Colonic mucosa (tissue), 4 donors: ENCODE measurements around the gene ZNF12. TPM values are rescaled to one million over a fixed set of nuclear protein-coding genes. Genes with fewer than 3 reads are reported as not detected.
"Not testable (repeated sequence)": the region's sequence is repeated elsewhere in the genome, so short reads cannot be mapped to it uniquely, and the experiment has no call there.

Source experiments
- DNase-seq: peaks from one replicate; pipeline ENCODE4 v3.0.0-alpha.2; 2020
- H3K27ac ChIP-seq: fragments of 200-600 bp; one replicate; pipeline ENCODE4 v1.8.0; 2021
- H3K27me3 ChIP-seq: fragments of 200-600 bp; one replicate; pipeline ENCODE4 v1.8.0; 2021
- H3K36me3 ChIP-seq: fragments of 200-600 bp; one replicate; pipeline ENCODE4 v1.8.0; 2021
- H3K4me1 ChIP-seq: fragments of 200-600 bp; one replicate; pipeline ENCODE4 v1.8.0; 2021; ENCODE audit warnings: mild to moderate bottlenecking
- H3K4me3 ChIP-seq: fragments of 200-600 bp; one replicate; pipeline ENCODE4 v1.8.0; 2021
- H3K9ac ChIP-seq, 2 donors: one replicate each; pipeline ENCODE4 v1.7.0; 2013; ENCODE audit warnings: control low read depth in 2 of 2, low read depth in 2 of 2, low read length in 2 of 2
- H3K9me3 ChIP-seq: fragments of 200-600 bp; one replicate; pipeline ENCODE4 v1.8.0; 2021
- CTCF ChIP-seq: fragments of 200-600 bp; IDR thresholded peaks from one replicate; pipeline ENCODE4 v1.8.0; 2022; ENCODE audit warnings: antibody characterized with exemption, mild to moderate bottlenecking
- intact Hi-C: fragments of 100-400 bp; cut with DNase I; formaldehyde crosslinking; loops from one replicate; pipeline ENCODE4 v1.14.1; 2022
- total RNA-seq, 2 donors: library from RNA; stranded (reverse); fragmentation: NEBNext Ultra II Directional in 1 of 2; extraction: Animal tissue kit (Norgen Biotek cat#: 25700) in 1 of 2; gene quantifications; one replicate each; pipeline ENCODE4 v1.2.1, GENCODE V29; 2021
- donor health status: healthy.
- donor health status: DM: no; HTN: no; CAD: no.
- donor health status: DM: no; HTN: no; CAD: no.

Gene ZNF12
- total RNA-seq = 10 to 100 TPM; 20.9 to 22.0 TPM

- Histone ChIP-seq H3K9ac (peak within 1 kb of the TSS; percentile 90 to 99), H3K27ac (peak within 1 kb of the TSS; percentile 67), H3K36me3 (no peaks in the 10 kb centered on the region), H3K4me3 (peak within 1 kb of the TSS; percentile 92), H3K4me1 (peaks cover 5% of the 10 kb centered on the region), H3K27me3 (no peaks in the 10 kb centered on the region), H3K9me3 (no peaks in the 10 kb centered on the region)
- DNase-seq = peak; percentile 98
- intact Hi-C loops = no loop called here
- no peak for TF ChIP-seq CTCF
Observed at GRCh38 chr7:6706666-6707407, at the start of gene ZNF12. TSS of gene ZNF12 (minus strand) at chr7:6706947. CDS start at chr7:6705173, 1,774 bp downstream.

GRCh38 chr7:6753964-6754363 is 47.2 kb upstream of the ZNF12 start, which contains the start of gene RSPH10B2:
TSS of gene RSPH10B2 (plus strand) at chr7:6754103. CDS start at chr7:6757678, 3,575 bp downstream.
- H3K4me3 ChIP-seq, H3K9ac ChIP-seq, H3K4me1 ChIP-seq, intact Hi-C loops, H3K36me3 ChIP-seq, H3K27me3 ChIP-seq, H3K9me3 ChIP-seq, H3K27ac ChIP-seq, DNase-seq: not testable (repeated sequence)

- DNase-seq, H3K36me3 ChIP-seq, H3K27me3 ChIP-seq, intact Hi-C loops, H3K4me3 ChIP-seq, H3K9me3 ChIP-seq, H3K9ac ChIP-seq, H3K27ac ChIP-seq, H3K4me1 ChIP-seq: not testable (repeated sequence)
Observed at GRCh38 chr7:6750173-6750572, 43.4 kb upstream of the ZNF12 start.

- H3K4me3 ChIP-seq, H3K27ac ChIP-seq, H3K27me3 ChIP-seq, H3K36me3 ChIP-seq, DNase-seq, H3K9me3 ChIP-seq, H3K9ac ChIP-seq, intact Hi-C loops, H3K4me1 ChIP-seq: not testable (repeated sequence)
Observed at GRCh38 chr7:6749335-6749734, 42.6 kb upstream of the ZNF12 start.

- H3K27me3 ChIP-seq, H3K4me3 ChIP-seq, H3K9me3 ChIP-seq, DNase-seq, H3K36me3 ChIP-seq, H3K27ac ChIP-seq, intact Hi-C loops, H3K9ac ChIP-seq, H3K4me1 ChIP-seq: not testable (repeated sequence)
Observed at GRCh38 chr7:6744410-6745100, 37.8 kb upstream of the ZNF12 start.

GRCh38 chr7:6738415-6738814 is 31.7 kb upstream of the ZNF12 start:
- H3K36me3 ChIP-seq, intact Hi-C loops, H3K4me3 ChIP-seq, H3K9ac ChIP-seq, H3K27me3 ChIP-seq, H3K27ac ChIP-seq, DNase-seq, H3K9me3 ChIP-seq, H3K4me1 ChIP-seq: not testable (repeated sequence)

GRCh38 chr7:6730343-6730633 is 23.5 kb upstream of the ZNF12 start:
- Histone ChIP-seq H3K4me1 (peaks cover 3% of the 10 kb centered on the region), H3K27me3 (no peaks in the 10 kb centered on the region), H3K9me3 (no peaks in the 10 kb centered on the region), H3K9ac (peak overlapping the region; percentile 57 to 90), H3K36me3 (no peaks in the 10 kb centered on the region), H3K27ac (peak overlapping the region; percentile 78), H3K4me3 (peak overlapping the region; percentile 97)
- no peak for TF ChIP-seq CTCF
- intact Hi-C loops = no loop called here
- DNase-seq = no peak
